HCT116 (cell line): ENCODE results near the gene PGAP3. TPM values are rescaled to one million over a fixed set of nuclear protein-coding genes. Genes with fewer than 3 reads are reported as not detected.

Experiments
- ATAC-seq: fragments of 200-7000 bp; cut with Tn5 transposase; 2 replicates; pipeline ENCODE4 v1.9.1; 2020; ENCODE audit warnings: mild to moderate bottlenecking, moderate library complexity
- BruUV-seq: library from RNA; stranded (reverse); fragments of 400-500 nt; replicated peaks from 2 replicates; lab custom pipeline; 2021; lab: Mats Ljungman, UMichigan
- CTCF ChIA-PET: fragments of 300-600 bp; sonication (Branson Sonifier 250); formaldehyde crosslinking; loops from one replicate; lab custom pipeline; 2021; ENCODE audit warnings: antibody characterized with exemption; lab: Charles Lee
- POLR2A ChIA-PET: fragments of 300-600, 350-600 bp; sonication (Branson Sonifier 250); formaldehyde crosslinking; loops from one replicate; lab custom pipeline; 2021; ENCODE audit warnings: antibody characterized with exemption; lab: Charles Lee
- RAD21 ChIA-PET, 2 experiments: fragments of 300-600 bp; sonication (Branson Sonifier 250); formaldehyde crosslinking; loops; one replicate each; lab custom pipeline; 2023; ENCODE audit warnings: low total read pairs in 2 of 2; ENCODE audit not compliant: uncharacterized antibody in 2 of 2, unreplicated experiment in 2 of 2, low non-redundant PET in 1 of 2; lab: Charles Lee
- DNase-seq: peaks from one replicate; pipeline ENCODE4 v3.0.0-alpha.2; 2010; ENCODE audit warnings: low read depth, low spot score
- H2AFZ ChIP-seq: fragments of 200-600 bp; shearing (Covaris generic), sonication (generic); 2 replicates; pipeline ENCODE4 v1.6.1; 2017; ENCODE audit warnings: low read depth, mixed run types, mixed read lengths, antibody characterized with exemption, low read length; ENCODE audit not compliant: poor library complexity, severe bottlenecking
- H3K27ac ChIP-seq: 2 replicates; pipeline ENCODE4 v1.5.1; 2012; ENCODE audit warnings: low read depth, low read length
- H3K27me3 ChIP-seq: fragments of 200-600 bp; sonication (generic); 2 replicates; pipeline ENCODE4 v1.6.1; 2016; ENCODE audit warnings: mixed run types, low read length, mixed read lengths; ENCODE audit not compliant: insufficient read depth
- H3K36me3 ChIP-seq, 2 experiments: fragments of 200-500 bp in 1 of 2; fragments of 200-600 bp in 1 of 2; sonication (Bioruptor generic) in 1 of 2; sonication (generic) in 1 of 2; 2 replicates each; pipeline versions ENCODE4 v1.5.1 to v1.6.1; 2014 to 2016; ENCODE audit warnings: low read length in 2 of 2, inconsistent platforms in 1 of 2, mixed read lengths in 1 of 2, mixed run types in 1 of 2; ENCODE audit not compliant: insufficient read depth in 2 of 2, control insufficient read depth in 1 of 2
- H3K4me1 ChIP-seq, 2 experiments: fragments of 200-600 bp in 1 of 2; sonication (generic) in 1 of 2; 2 replicates each; pipeline versions ENCODE4 v1.5.1 to v1.6.1; 2012 to 2017; ENCODE audit warnings: low read length in 2 of 2, inconsistent platforms in 1 of 2, mild to moderate bottlenecking in 1 of 2, mixed read lengths in 1 of 2, mixed run types in 1 of 2, moderate library complexity in 1 of 2; ENCODE audit not compliant: insufficient read depth in 2 of 2, control insufficient read depth in 1 of 2
- H3K4me2 ChIP-seq: fragments of 200-600 bp; sonication (generic); 2 replicates; pipeline ENCODE4 v1.6.1; 2017; ENCODE audit warnings: mixed run types, low read length, mixed read lengths
- H3K4me3 ChIP-seq, 2 experiments: fragments of 200-600 bp in 1 of 2; sonication (generic) in 1 of 2; replicated peaks in 1 of 2; 2 replicates each; pipeline ENCODE4 v1.5.1; 2011 to 2016; ENCODE audit warnings: low read length in 2 of 2, control low read depth in 1 of 2, low read depth in 1 of 2, mild to moderate bottlenecking in 1 of 2, mixed read lengths in 1 of 2, mixed run types in 1 of 2
- H3K79me2 ChIP-seq: fragments of 200-600 bp; sonication (generic); 2 replicates; pipeline ENCODE4 v1.6.1; 2017; ENCODE audit warnings: mild to moderate bottlenecking, mixed run types, low read length, moderate library complexity, mixed read lengths; ENCODE audit not compliant: insufficient read depth
- H3K9ac ChIP-seq: fragments of 200-600 bp; sonication (generic); 2 replicates; pipeline ENCODE4 v1.6.1; 2016; ENCODE audit warnings: low read length, mixed read lengths
- H3K9me2 ChIP-seq: fragments of 200-600 bp; sonication (generic), shearing (Covaris generic); 2 replicates; pipeline ENCODE4 v1.6.1; 2017; ENCODE audit warnings: mixed run types, mild to moderate bottlenecking, moderate library complexity; ENCODE audit not compliant: insufficient read depth
- H3K9me3 ChIP-seq, 2 experiments: fragments of 200-500 bp in 1 of 2; fragments of 200-600 bp in 1 of 2; sonication (Bioruptor generic) in 1 of 2; sonication (generic) in 1 of 2; 2 replicates each; pipeline ENCODE4 v1.6.1; 2014 to 2017; ENCODE audit warnings: low read length in 2 of 2, mixed read lengths in 2 of 2, inconsistent platforms in 1 of 2, low read depth in 1 of 2, mild to moderate bottlenecking in 1 of 2, mixed run types in 1 of 2, moderate library complexity in 1 of 2; ENCODE audit not compliant: control insufficient read depth in 1 of 2, insufficient read depth in 1 of 2
- H4K20me1 ChIP-seq: fragments of 200-600 bp; sonication (generic), shearing (Covaris generic); 2 replicates; pipeline ENCODE4 v1.6.1; 2017; ENCODE audit warnings: mixed run types, mild to moderate bottlenecking, moderate library complexity; ENCODE audit not compliant: insufficient read depth
- ATF3 ChIP-seq: IDR thresholded peaks from 2 replicates; pipeline ENCODE4 v1.6.1; 2012
- CBX3 ChIP-seq: IDR thresholded peaks from 2 replicates; pipeline ENCODE4 v1.6.1; 2012; ENCODE audit warnings: low read depth
- CEBPB ChIP-seq: IDR thresholded peaks from 2 replicates; pipeline ENCODE4 v1.6.1; 2012; ENCODE audit warnings: low read depth
- CTCF ChIP-seq, 3 experiments: fragments of 200-600 bp in 1 of 3; sonication (generic) in 1 of 3; IDR thresholded peaks in 2 of 3; conservative IDR thresholded peaks in 1 of 3; 2 replicates each; pipeline ENCODE4 v1.5.1; 2012 to 2017; ENCODE audit warnings: low read depth in 2 of 3, low read length in 2 of 3, antibody characterized with exemption in 1 of 3, borderline replicate concordance in 1 of 3, control low read depth in 1 of 3, mild to moderate bottlenecking in 1 of 3, mixed read lengths in 1 of 3, mixed run types in 1 of 3, moderate library complexity in 1 of 3; ENCODE audit not compliant: insufficient read depth in 1 of 3
- EGR1 ChIP-seq: IDR thresholded peaks from 2 replicates; pipeline ENCODE4 v1.6.1; 2012; ENCODE audit warnings: low read depth
- ELF1 ChIP-seq: IDR thresholded peaks from 2 replicates; pipeline ENCODE4 v1.6.1; 2012; ENCODE audit warnings: low read depth, borderline replicate concordance
- EZH2 ChIP-seq: fragments of 200-600 bp; sonication (generic); IDR thresholded peaks from 2 replicates; pipeline ENCODE4 v1.6.1; 2017; ENCODE audit warnings: antibody characterized with exemption, mixed run types
- EZH2phosphoT487 ChIP-seq: fragments of 200-600 bp; IDR thresholded peaks from 2 replicates; pipeline ENCODE4 v1.6.1; 2018; ENCODE audit warnings: antibody characterized with exemption, borderline replicate concordance
- FOSL1 ChIP-seq: IDR thresholded peaks from 2 replicates; pipeline ENCODE4 v1.6.1; 2012; ENCODE audit warnings: low read depth
- JUND ChIP-seq: IDR thresholded peaks from 2 replicates; pipeline ENCODE4 v1.6.1; 2012
- MAX ChIP-seq: IDR thresholded peaks from 2 replicates; pipeline ENCODE4 v1.6.1; 2012
- POLR2A ChIP-seq: IDR thresholded peaks from 2 replicates; pipeline ENCODE4 v1.7.0; 2011; ENCODE audit warnings: borderline replicate concordance; ENCODE audit not compliant: insufficient read depth, insufficient read length; ENCODE audit errors: extremely low read depth
- POLR2AphosphoS5 ChIP-seq: IDR thresholded peaks from 2 replicates; pipeline ENCODE4 v1.6.1; 2011; ENCODE audit warnings: mild to moderate bottlenecking, low read depth, low read length, moderate library complexity
- RAD21 ChIP-seq: IDR thresholded peaks from 2 replicates; pipeline ENCODE4 v1.6.1; 2012; ENCODE audit warnings: low read depth, mild to moderate bottlenecking
- REST ChIP-seq: IDR thresholded peaks from 2 replicates; pipeline ENCODE4 v1.6.1; 2012; ENCODE audit warnings: low read depth
- SIN3A ChIP-seq: IDR thresholded peaks from 2 replicates; pipeline ENCODE4 v1.6.1; 2012; ENCODE audit warnings: low read depth
- TCF7L2 ChIP-seq: IDR thresholded peaks from 2 replicates; pipeline ENCODE4 v1.7.0; 2011; ENCODE audit warnings: borderline replicate concordance, inconsistent platforms; ENCODE audit not compliant: insufficient read depth, insufficient read length; ENCODE audit errors: extremely low read depth
- ZBTB33 ChIP-seq: IDR thresholded peaks from 2 replicates; pipeline ENCODE4 v1.6.1; 2011; ENCODE audit warnings: mild to moderate bottlenecking, low read length, moderate library complexity; ENCODE audit not compliant: insufficient replicate concordance; ENCODE audit errors: extremely low read depth
- ZNF274 ChIP-seq: fragments of 200-500 bp; sonication (Bioruptor generic); IDR thresholded peaks from 2 replicates; pipeline ENCODE4 v1.6.1; 2014; ENCODE audit warnings: mild to moderate bottlenecking, low read depth, low read length, inconsistent platforms
- intact Hi-C: fragments of 100-400 bp; cut with micrococcal nuclease; formaldehyde crosslinking; loops from 2 replicates; pipeline ENCODE4 v1.10.0; 2022
- total RNA-seq: library from RNA; stranded (reverse); gene quantifications from one replicate; pipeline ENCODE4 v1.2.1, GENCODE V29; 2021; ENCODE audit not compliant: unreplicated experiment

PGAP3 gene
- total RNA-seq, 1 experiment from 2014 or later = 15.2 TPM

- DNase-seq = no peak
- no peaks in the 10 kb centered on the region for H4K20me1 ChIP-seq
- ATAC-seq = no peak
- no peaks in the 10 kb centered on the region for H3K9me2 ChIP-seq
- POLR2A ChIA-PET = interaction anchor here (2.7 kb wide), 1 partner anchor 11 kb away, joined by 7 read pairs; the partner anchor contains the start of gene PGAP3
- CTCF ChIA-PET = no interaction called here
- H3K4me2 ChIP-seq = no peak overlapping the region
- H3K4me1 ChIP-seq = peaks cover 15 to 32% of the 10 kb centered on the region in 2 experiments; a peak in 3 of 4 replicates
- H2AFZ ChIP-seq = no peak overlapping the region
- H3K4me3 ChIP-seq = no peak overlapping the region
- H3K27me3 ChIP-seq = no peaks in the 10 kb centered on the region
- TF ChIP-seq EZH2phosphoT487 = no peak
- no peak for TF ChIP-seq RAD21
- no peak for TF ChIP-seq SIN3A
- no peak for TF ChIP-seq EZH2
- no peak for TF ChIP-seq JUND
- no peak for TF ChIP-seq REST
- no peak for TF ChIP-seq POLR2A
- TF ChIP-seq CEBPB = no peak
- no peak for TF ChIP-seq POLR2AphosphoS5
- no peak for TF ChIP-seq ZBTB33
- no peak for TF ChIP-seq CTCF (IDR thresholded peaks at IDR 0.05 in 2 of 3, conservative IDR thresholded peaks at IDR 0.05 in 1 of 3; ENCODE audit: borderline replicate concordance in 1 of 3, insufficient read depth in 1 of 3, low read depth in 2 of 3, low read length in 2 of 3)
- TF ChIP-seq MAX = no peak
- no peak for TF ChIP-seq TCF7L2
- no peak for TF ChIP-seq ZNF274
- no peak for TF ChIP-seq CBX3
- TF ChIP-seq ATF3 = no peak
- no peak for TF ChIP-seq FOSL1
- TF ChIP-seq EGR1 = no peak
- no peak for TF ChIP-seq ELF1
- TF ChIP-seq, all 23 proteins: peak for 0
- H3K27ac ChIP-seq = no peak overlapping the region
- H3K79me2 ChIP-seq = peaks cover 30% of the 10 kb centered on the region
- RAD21 ChIA-PET = no interaction called here
- no peaks in the 10 kb centered on the region for H3K9me3 ChIP-seq
- intact Hi-C loops = no loop called here
- BruUV-seq = no TSS peak
- no peak overlapping the region for H3K9ac ChIP-seq
- H3K36me3 ChIP-seq = no peaks in the 10 kb centered on the region
Measured at GRCh38 chr17:39697961-39698360, 10.1 kb upstream of the PGAP3 start.
